K562 (cell line): ENCODE measurements around the gene NT5C. TPM values are rescaled to one million over a fixed set of nuclear protein-coding genes. Genes with fewer than 3 reads are reported as not detected.
A peak's percentile ranks its signal among the peaks of the same experiment; 100 is the strongest.

Experiments used
- BCOR ChIP-seq: fragments of 450-650 bp; IDR thresholded peaks from 2 replicates; pipeline ENCODE4 v1.6.1; 2016
- CBFA2T2 ChIP-seq: fragments of 450-650 bp; conservative IDR thresholded peaks from 2 replicates; pipeline ENCODE4 v1.6.1; 2017; ENCODE audit warnings: mild to moderate bottlenecking
- CHD2 ChIP-seq: IDR thresholded peaks from 2 replicates; pipeline ENCODE4 v1.6.1; 2011; ENCODE audit warnings: low read depth, low read length
- CTBP1 ChIP-seq: fragments of 450-650 bp; IDR thresholded peaks from 2 replicates; pipeline ENCODE4 v1.6.1; 2016; ENCODE audit warnings: borderline replicate concordance
- GABPA ChIP-seq: fragments of 200-800 bp; sonication (Bioruptor generic); conservative IDR thresholded peaks from 2 replicates; pipeline ENCODE4 v1.6.1; 2016; ENCODE audit warnings: low read depth, missing genetic modification characterization, missing compliant biosample characterization
- HDAC8 ChIP-seq: fragments of 450-650 bp; IDR thresholded peaks from 2 replicates; pipeline ENCODE4 v1.6.1; 2016; ENCODE audit warnings: mild to moderate bottlenecking, missing genetic modification characterization, moderate library complexity, missing compliant biosample characterization
- KAT7 ChIP-seq: sonication (generic); formaldehyde crosslinking; IDR thresholded peaks from 2 replicates; pipeline ENCODE4 v1.8.0; 2022; ENCODE audit warnings: missing genetic modification reagents, mild to moderate bottlenecking, borderline replicate concordance
- L3MBTL2 ChIP-seq: fragments of 450-650 bp; IDR thresholded peaks from 2 replicates; pipeline ENCODE4 v1.6.1; 2016; ENCODE audit warnings: mild to moderate bottlenecking, moderate library complexity
- MYC ChIP-seq, 2 experiments: fragments of 250-450 bp in 1 of 2; sonication (Bioruptor Pico) in 1 of 2; IDR thresholded peaks; 2 replicates each; pipeline versions ENCODE4 v1.5.1 to v1.6.1; 2012 to 2021; ENCODE audit warnings: low read depth in 2 of 2, borderline replicate concordance in 1 of 2, improper control_type of control experiment in 1 of 2, low read length in 1 of 2, mild to moderate bottlenecking in 1 of 2, moderate library complexity in 1 of 2
- NR2C2 ChIP-seq, 2 experiments: fragments of 200-800 bp in 1 of 2; sonication (Bioruptor generic) in 1 of 2; sonication (generic) in 1 of 2; formaldehyde crosslinking in 1 of 2; IDR thresholded peaks; 2 replicates each; pipeline versions ENCODE4 v1.6.1 to v1.8.0; 2016 to 2022; ENCODE audit warnings: mild to moderate bottlenecking in 1 of 2, missing compliant biosample characterization in 1 of 2, missing genetic modification characterization in 1 of 2, missing genetic modification reagents in 1 of 2
- PML ChIP-seq: IDR thresholded peaks from 2 replicates; pipeline ENCODE4 v1.6.1; 2012; ENCODE audit warnings: low read length, inconsistent platforms
- POLR2H ChIP-seq: IDR thresholded peaks from 2 replicates; pipeline ENCODE4 v1.6.1; 2016; ENCODE audit warnings: missing genetic modification characterization, low read depth, mild to moderate bottlenecking, control low read depth, missing compliant biosample characterization, moderate library complexity
- RB1 ChIP-seq: fragments of 450-650 bp; IDR thresholded peaks from 2 replicates; pipeline ENCODE4 v1.6.1; 2017; ENCODE audit warnings: low read depth, mild to moderate bottlenecking
- RBM17 ChIP-seq: fragments of 200-400 bp; formaldehyde crosslinking; IDR thresholded peaks from 2 replicates; pipeline ENCODE4 v1.6.1; 2017; ENCODE audit warnings: low read depth, mild to moderate bottlenecking, low read length, borderline replicate concordance
- TEAD4 ChIP-seq, 2 experiments: sonication (generic) in 1 of 2; formaldehyde crosslinking in 1 of 2; IDR thresholded peaks; 2 replicates each; pipeline versions ENCODE4 v1.6.1 to v1.8.0; 2012 to 2022; ENCODE audit warnings: borderline replicate concordance in 1 of 2, inconsistent platforms in 1 of 2, low read length in 1 of 2, mild to moderate bottlenecking in 1 of 2, missing genetic modification reagents in 1 of 2
- U2AF1 ChIP-seq: fragments of 200-400 bp; formaldehyde crosslinking; optimal IDR thresholded peaks from 2 replicates; pipeline ENCODE3; 2017; ENCODE audit warnings: mild to moderate bottlenecking, low read depth, low read length, moderate library complexity
- ZBTB17 ChIP-seq: fragments of 450-650 bp; formaldehyde crosslinking; IDR thresholded peaks from 2 replicates; pipeline ENCODE4 v1.4.0; 2020; ENCODE audit warnings: mild to moderate bottlenecking
- ZNF583 ChIP-seq: fragments of 250-450 bp; sonication (Bioruptor Pico); IDR thresholded peaks from 2 replicates; pipeline ENCODE4 v1.4.0; 2020
- polyA plus RNA-seq, 8 experiments: library from polyadenylated mRNA; depleted of rRNA in 4 of 8; stranded (reverse) in 5 of 8; unstranded in 3 of 8; fragments of >200 nt; fragmentation: Nextera tagmentation in 2 of 8; fragmentation: Illumina TruSeq in 1 of 8; extraction: Ambion mirVana in 2 of 8; extraction: Trizol in 1 of 8; gene quantifications; 2 replicates each; pipeline versions ENCODE4 v1.2.1 to v1.2.3, GENCODE V29; 2011 to 2014; ENCODE audit warnings: inconsistent platforms in 1 of 8, missing spikeins in 1 of 8
- total RNA-seq, 7 experiments: library from RNA; depleted of rRNA in 6 of 7; stranded (reverse); fragments of >200 nt in 6 of 7; fragmentation: Illumina TruSeq in 2 of 7; extraction: Trizol in 2 of 7; gene quantifications; 2 replicates each; pipeline versions ENCODE4 v1.2.1 to v1.2.3, GENCODE V29; 2011 to 2021; ENCODE audit warnings: low replicate concordance in 1 of 7
- TF ChIP-seq, protein P1 (sequence below), 2 experiments: IDR thresholded peaks; 2 replicates each; pipeline ENCODE4 v1.6.1; 2012; ENCODE audit warnings: improper control_type of control experiment in 2 of 2, low read depth in 2 of 2, low read length in 2 of 2, borderline replicate concordance in 1 of 2
- TF ChIP-seq, protein P2 (sequence below): fragments of 150-350 bp; conservative IDR thresholded peaks from 2 replicates; pipeline ENCODE4 v1.6.1; 2014; ENCODE audit warnings: low read length

The NT5C gene
- total and polyA plus RNA-seq, 9 of the 15 experiments (the other 6 are each of a cell fraction or from before 2014, with no cell fraction given) = 2.9 to 205 (median 45.0) TPM

DNA sequence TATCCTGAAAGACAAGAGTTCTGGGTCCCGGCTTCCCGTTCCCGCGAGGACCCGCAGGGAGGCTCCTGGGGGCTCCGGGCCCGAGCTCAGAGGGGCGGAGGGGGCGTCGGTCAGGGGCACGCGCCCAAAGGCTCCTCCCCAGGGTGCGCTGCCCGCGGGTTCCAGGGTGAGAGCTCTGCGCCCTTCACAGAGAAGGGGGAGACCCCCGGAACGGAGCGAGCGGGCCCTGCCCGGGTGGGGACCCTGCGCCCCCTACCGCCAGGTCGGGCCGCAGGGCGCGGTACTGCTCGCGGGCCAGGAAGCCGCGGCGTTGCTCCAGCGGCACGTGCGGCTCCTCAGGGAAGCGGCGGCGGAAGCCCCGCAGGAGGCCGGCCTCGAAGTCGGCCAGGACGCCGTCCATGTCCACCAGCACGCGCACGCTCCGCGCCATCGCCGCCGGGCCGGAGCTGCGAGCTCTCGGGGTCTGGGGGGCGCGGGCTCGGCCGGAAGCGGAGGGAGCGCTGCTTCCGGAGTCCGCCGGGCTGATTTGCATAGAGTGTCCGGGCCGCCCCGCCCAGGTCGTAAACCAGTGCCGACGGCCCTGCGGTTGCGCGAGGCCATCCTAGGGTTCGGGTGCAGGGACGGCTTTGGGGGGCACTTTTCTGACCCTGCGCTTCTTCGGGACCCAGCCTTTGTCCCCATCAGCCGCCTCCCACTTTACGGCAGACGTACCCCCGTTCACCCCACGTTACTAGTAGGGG is at the start of gene NT5C (continued):
- TF ChIP-seq RBM17 (no peak), MYC (IDR thresholded peaks at IDR 0.05; ENCODE audit: low read depth, low read length) (peak; percentile 97), MYC (CRISPR knock-in tag; IDR thresholded peaks at IDR 0.05; ENCODE audit: borderline replicate concordance, low read depth) (no peak), U2AF1 (peak; percentile 95), RB1 (peak; percentile 96), ZNF583 (CRISPR knock-in tag) (peak; percentile 68; the same call in 1 of the 2 replicates), BCOR (no peak), ZBTB17 (CRISPR knock-in tag) (peak; percentile 87), TEAD4 (IDR thresholded peaks at IDR 0.05; ENCODE audit: low read length) (no peak), TEAD4 (CRISPR knock-in tag; IDR thresholded peaks at IDR 0.05; ENCODE audit: borderline replicate concordance) (0 out of 2 replicates have a peak, but pooled peaks have one; percentile 49), CHD2 (peak; percentile 17; the same call in 1 of the 2 replicates), GABPA (peak; percentile 94), PML (peak; percentile 53; the same call in 1 of the 2 replicates), NR2C2 (CRISPR knock-in tag; IDR thresholded peaks at IDR 0.05) (peak; percentile 57; the same call in 1 of the 2 replicates), NR2C2 (tag; IDR thresholded peaks at IDR 0.05) (peak; percentile 76; the same call in 1 of the 2 replicates), POLR2H (tag) (peak; percentile 34; the same call in 1 of the 2 replicates), KAT7 (CRISPR knock-in tag) (peak; percentile 86; the same call in 1 of the 2 replicates), HDAC8 (0 out of 2 replicates have a peak, but pooled peaks have one; percentile 65), CBFA2T2 (no peak), CTBP1 (peak; percentile 83), L3MBTL2 (peak; percentile 98)
- TF ChIP-seq, protein P1, sequence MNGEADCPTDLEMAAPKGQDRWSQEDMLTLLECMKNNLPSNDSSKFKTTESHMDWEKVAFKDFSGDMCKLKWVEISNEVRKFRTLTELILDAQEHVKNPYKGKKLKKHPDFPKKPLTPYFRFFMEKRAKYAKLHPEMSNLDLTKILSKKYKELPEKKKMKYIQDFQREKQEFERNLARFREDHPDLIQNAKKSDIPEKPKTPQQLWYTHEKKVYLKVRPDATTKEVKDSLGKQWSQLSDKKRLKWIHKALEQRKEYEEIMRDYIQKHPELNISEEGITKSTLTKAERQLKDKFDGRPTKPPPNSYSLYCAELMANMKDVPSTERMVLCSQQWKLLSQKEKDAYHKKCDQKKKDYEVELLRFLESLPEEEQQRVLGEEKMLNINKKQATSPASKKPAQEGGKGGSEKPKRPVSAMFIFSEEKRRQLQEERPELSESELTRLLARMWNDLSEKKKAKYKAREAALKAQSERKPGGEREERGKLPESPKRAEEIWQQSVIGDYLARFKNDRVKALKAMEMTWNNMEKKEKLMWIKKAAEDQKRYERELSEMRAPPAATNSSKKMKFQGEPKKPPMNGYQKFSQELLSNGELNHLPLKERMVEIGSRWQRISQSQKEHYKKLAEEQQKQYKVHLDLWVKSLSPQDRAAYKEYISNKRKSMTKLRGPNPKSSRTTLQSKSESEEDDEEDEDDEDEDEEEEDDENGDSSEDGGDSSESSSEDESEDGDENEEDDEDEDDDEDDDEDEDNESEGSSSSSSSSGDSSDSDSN (IDR thresholded peaks at IDR 0.05; ENCODE audit: borderline replicate concordance in 1 of 2, low read depth in 2 of 2, low read length in 2 of 2) = 0 out of 4 replicates have a peak, but pooled peaks of 1 of the 2 experiments have one; percentile 52
- TF ChIP-seq, protein P2, sequence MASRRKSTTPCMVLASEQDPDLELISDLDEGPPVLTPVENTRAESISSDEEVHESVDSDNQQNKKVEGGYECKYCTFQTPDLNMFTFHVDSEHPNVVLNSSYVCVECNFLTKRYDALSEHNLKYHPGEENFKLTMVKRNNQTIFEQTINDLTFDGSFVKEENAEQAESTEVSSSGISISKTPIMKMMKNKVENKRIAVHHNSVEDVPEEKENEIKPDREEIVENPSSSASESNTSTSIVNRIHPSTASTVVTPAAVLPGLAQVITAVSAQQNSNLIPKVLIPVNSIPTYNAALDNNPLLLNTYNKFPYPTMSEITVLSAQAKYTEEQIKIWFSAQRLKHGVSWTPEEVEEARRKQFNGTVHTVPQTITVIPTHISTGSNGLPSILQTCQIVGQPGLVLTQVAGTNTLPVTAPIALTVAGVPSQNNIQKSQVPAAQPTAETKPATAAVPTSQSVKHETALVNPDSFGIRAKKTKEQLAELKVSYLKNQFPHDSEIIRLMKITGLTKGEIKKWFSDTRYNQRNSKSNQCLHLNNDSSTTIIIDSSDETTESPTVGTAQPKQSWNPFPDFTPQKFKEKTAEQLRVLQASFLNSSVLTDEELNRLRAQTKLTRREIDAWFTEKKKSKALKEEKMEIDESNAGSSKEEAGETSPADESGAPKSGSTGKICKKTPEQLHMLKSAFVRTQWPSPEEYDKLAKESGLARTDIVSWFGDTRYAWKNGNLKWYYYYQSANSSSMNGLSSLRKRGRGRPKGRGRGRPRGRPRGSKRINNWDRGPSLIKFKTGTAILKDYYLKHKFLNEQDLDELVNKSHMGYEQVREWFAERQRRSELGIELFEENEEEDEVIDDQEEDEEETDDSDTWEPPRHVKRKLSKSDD = no peak
